HCT116 (cell line): ENCODE data around the gene EVL. TPM values are rescaled to one million over a fixed set of nuclear protein-coding genes. Genes with fewer than 3 reads are reported as not detected.

ENCODE experiments used
- ATAC-seq: fragments of 200-7000 bp; cut with Tn5 transposase; 2 replicates; pipeline ENCODE4 v1.9.1; 2020; ENCODE audit warnings: mild to moderate bottlenecking, moderate library complexity
- BruUV-seq: library from RNA; stranded (reverse); fragments of 400-500 nt; replicated peaks from 2 replicates; lab custom pipeline; 2021; lab: Mats Ljungman, UMichigan
- CTCF ChIA-PET: fragments of 300-600 bp; sonication (Branson Sonifier 250); formaldehyde crosslinking; loops from one replicate; lab custom pipeline; 2021; ENCODE audit warnings: antibody characterized with exemption; lab: Charles Lee
- POLR2A ChIA-PET: fragments of 300-600, 350-600 bp; sonication (Branson Sonifier 250); formaldehyde crosslinking; loops from one replicate; lab custom pipeline; 2021; ENCODE audit warnings: antibody characterized with exemption; lab: Charles Lee
- RAD21 ChIA-PET, 2 experiments: fragments of 300-600 bp; sonication (Branson Sonifier 250); formaldehyde crosslinking; loops; one replicate each; lab custom pipeline; 2023; ENCODE audit warnings: low total read pairs in 2 of 2; ENCODE audit not compliant: uncharacterized antibody in 2 of 2, unreplicated experiment in 2 of 2, low non-redundant PET in 1 of 2; lab: Charles Lee
- DNase-seq: peaks from one replicate; pipeline ENCODE4 v3.0.0-alpha.2; 2010; ENCODE audit warnings: low read depth, low spot score
- H2AFZ ChIP-seq: fragments of 200-600 bp; shearing (Covaris generic), sonication (generic); 2 replicates; pipeline ENCODE4 v1.6.1; 2017; ENCODE audit warnings: low read depth, mixed run types, mixed read lengths, antibody characterized with exemption, low read length; ENCODE audit not compliant: poor library complexity, severe bottlenecking
- H3K27ac ChIP-seq: 2 replicates; pipeline ENCODE4 v1.5.1; 2012; ENCODE audit warnings: low read depth, low read length
- H3K27me3 ChIP-seq: fragments of 200-600 bp; sonication (generic); 2 replicates; pipeline ENCODE4 v1.6.1; 2016; ENCODE audit warnings: mixed run types, low read length, mixed read lengths; ENCODE audit not compliant: insufficient read depth
- H3K36me3 ChIP-seq, 2 experiments: fragments of 200-500 bp in 1 of 2; fragments of 200-600 bp in 1 of 2; sonication (Bioruptor generic) in 1 of 2; sonication (generic) in 1 of 2; 2 replicates each; pipeline versions ENCODE4 v1.5.1 to v1.6.1; 2014 to 2016; ENCODE audit warnings: low read length in 2 of 2, inconsistent platforms in 1 of 2, mixed read lengths in 1 of 2, mixed run types in 1 of 2; ENCODE audit not compliant: insufficient read depth in 2 of 2, control insufficient read depth in 1 of 2
- H3K4me1 ChIP-seq, 2 experiments: fragments of 200-600 bp in 1 of 2; sonication (generic) in 1 of 2; 2 replicates each; pipeline versions ENCODE4 v1.5.1 to v1.6.1; 2012 to 2017; ENCODE audit warnings: low read length in 2 of 2, inconsistent platforms in 1 of 2, mild to moderate bottlenecking in 1 of 2, mixed read lengths in 1 of 2, mixed run types in 1 of 2, moderate library complexity in 1 of 2; ENCODE audit not compliant: insufficient read depth in 2 of 2, control insufficient read depth in 1 of 2
- H3K4me2 ChIP-seq: fragments of 200-600 bp; sonication (generic); 2 replicates; pipeline ENCODE4 v1.6.1; 2017; ENCODE audit warnings: mixed run types, low read length, mixed read lengths
- H3K4me3 ChIP-seq, 2 experiments: fragments of 200-600 bp in 1 of 2; sonication (generic) in 1 of 2; replicated peaks in 1 of 2; 2 replicates each; pipeline ENCODE4 v1.5.1; 2011 to 2016; ENCODE audit warnings: low read length in 2 of 2, control low read depth in 1 of 2, low read depth in 1 of 2, mild to moderate bottlenecking in 1 of 2, mixed read lengths in 1 of 2, mixed run types in 1 of 2
- H3K79me2 ChIP-seq: fragments of 200-600 bp; sonication (generic); 2 replicates; pipeline ENCODE4 v1.6.1; 2017; ENCODE audit warnings: mild to moderate bottlenecking, mixed run types, low read length, moderate library complexity, mixed read lengths; ENCODE audit not compliant: insufficient read depth
- H3K9ac ChIP-seq: fragments of 200-600 bp; sonication (generic); 2 replicates; pipeline ENCODE4 v1.6.1; 2016; ENCODE audit warnings: low read length, mixed read lengths
- H3K9me2 ChIP-seq: fragments of 200-600 bp; sonication (generic), shearing (Covaris generic); 2 replicates; pipeline ENCODE4 v1.6.1; 2017; ENCODE audit warnings: mixed run types, mild to moderate bottlenecking, moderate library complexity; ENCODE audit not compliant: insufficient read depth
- H3K9me3 ChIP-seq, 2 experiments: fragments of 200-500 bp in 1 of 2; fragments of 200-600 bp in 1 of 2; sonication (Bioruptor generic) in 1 of 2; sonication (generic) in 1 of 2; 2 replicates each; pipeline ENCODE4 v1.6.1; 2014 to 2017; ENCODE audit warnings: low read length in 2 of 2, mixed read lengths in 2 of 2, inconsistent platforms in 1 of 2, low read depth in 1 of 2, mild to moderate bottlenecking in 1 of 2, mixed run types in 1 of 2, moderate library complexity in 1 of 2; ENCODE audit not compliant: control insufficient read depth in 1 of 2, insufficient read depth in 1 of 2
- H4K20me1 ChIP-seq: fragments of 200-600 bp; sonication (generic), shearing (Covaris generic); 2 replicates; pipeline ENCODE4 v1.6.1; 2017; ENCODE audit warnings: mixed run types, mild to moderate bottlenecking, moderate library complexity; ENCODE audit not compliant: insufficient read depth
- ATF3 ChIP-seq: IDR thresholded peaks from 2 replicates; pipeline ENCODE4 v1.6.1; 2012
- CBX3 ChIP-seq: IDR thresholded peaks from 2 replicates; pipeline ENCODE4 v1.6.1; 2012; ENCODE audit warnings: low read depth
- CEBPB ChIP-seq: IDR thresholded peaks from 2 replicates; pipeline ENCODE4 v1.6.1; 2012; ENCODE audit warnings: low read depth
- CTCF ChIP-seq, 3 experiments: fragments of 200-600 bp in 1 of 3; sonication (generic) in 1 of 3; IDR thresholded peaks in 2 of 3; conservative IDR thresholded peaks in 1 of 3; 2 replicates each; pipeline ENCODE4 v1.5.1; 2012 to 2017; ENCODE audit warnings: low read depth in 2 of 3, low read length in 2 of 3, antibody characterized with exemption in 1 of 3, borderline replicate concordance in 1 of 3, control low read depth in 1 of 3, mild to moderate bottlenecking in 1 of 3, mixed read lengths in 1 of 3, mixed run types in 1 of 3, moderate library complexity in 1 of 3; ENCODE audit not compliant: insufficient read depth in 1 of 3
- ELF1 ChIP-seq: IDR thresholded peaks from 2 replicates; pipeline ENCODE4 v1.6.1; 2012; ENCODE audit warnings: low read depth, borderline replicate concordance
- EZH2phosphoT487 ChIP-seq: fragments of 200-600 bp; IDR thresholded peaks from 2 replicates; pipeline ENCODE4 v1.6.1; 2018; ENCODE audit warnings: antibody characterized with exemption, borderline replicate concordance
- FOSL1 ChIP-seq: IDR thresholded peaks from 2 replicates; pipeline ENCODE4 v1.6.1; 2012; ENCODE audit warnings: low read depth
- JUND ChIP-seq: IDR thresholded peaks from 2 replicates; pipeline ENCODE4 v1.6.1; 2012
- POLR2A ChIP-seq: IDR thresholded peaks from 2 replicates; pipeline ENCODE4 v1.7.0; 2011; ENCODE audit warnings: borderline replicate concordance; ENCODE audit not compliant: insufficient read depth, insufficient read length; ENCODE audit errors: extremely low read depth
- SIN3A ChIP-seq: IDR thresholded peaks from 2 replicates; pipeline ENCODE4 v1.6.1; 2012; ENCODE audit warnings: low read depth
- SRF ChIP-seq: IDR thresholded peaks from 2 replicates; pipeline ENCODE4 v1.6.1; 2012; ENCODE audit warnings: low read depth
- TCF7L2 ChIP-seq: IDR thresholded peaks from 2 replicates; pipeline ENCODE4 v1.7.0; 2011; ENCODE audit warnings: borderline replicate concordance, inconsistent platforms; ENCODE audit not compliant: insufficient read depth, insufficient read length; ENCODE audit errors: extremely low read depth
- YY1 ChIP-seq: IDR thresholded peaks from 2 replicates; pipeline ENCODE4 v1.6.1; 2011; ENCODE audit warnings: low read length, low read depth, moderate library complexity, mild to moderate bottlenecking; ENCODE audit not compliant: insufficient replicate concordance; ENCODE audit errors: extremely low read depth
- ZBTB33 ChIP-seq: IDR thresholded peaks from 2 replicates; pipeline ENCODE4 v1.6.1; 2011; ENCODE audit warnings: mild to moderate bottlenecking, low read length, moderate library complexity; ENCODE audit not compliant: insufficient replicate concordance; ENCODE audit errors: extremely low read depth
- ZFX ChIP-seq: fragments of 450-650 bp; IDR thresholded peaks from 2 replicates; pipeline ENCODE4 v1.6.1; 2017
- intact Hi-C: fragments of 100-400 bp; cut with micrococcal nuclease; formaldehyde crosslinking; loops from 2 replicates; pipeline ENCODE4 v1.10.0; 2022
- total RNA-seq: library from RNA; stranded (reverse); gene quantifications from one replicate; pipeline ENCODE4 v1.2.1, GENCODE V29; 2021; ENCODE audit not compliant: unreplicated experiment

Gene EVL
- total RNA-seq, 1 experiment from 2014 or later, result 19.9 TPM

- BruUV-seq, result no TSS peak
- no peak overlapping the region for H3K9ac ChIP-seq
- no peaks in the 10 kb centered on the region for H4K20me1 ChIP-seq
- intact Hi-C loops, result no loop called here
- no peaks in the 10 kb centered on the region for H3K9me3 ChIP-seq
- ChIA-PET RAD21 (no interaction called here), POLR2A (no interaction called here), CTCF (no interaction called here)
- H3K4me1 ChIP-seq, result no peaks in the 10 kb centered on the region
- no peak for DNase-seq
- no peak overlapping the region for H3K27ac ChIP-seq
- no peaks in the 10 kb centered on the region for H3K36me3 ChIP-seq
- H3K27me3 ChIP-seq, result no peaks in the 10 kb centered on the region
- no peak overlapping the region for H3K4me2 ChIP-seq
- H3K9me2 ChIP-seq, result no peaks in the 10 kb centered on the region
- H3K4me3 ChIP-seq, result no peak overlapping the region
- H2AFZ ChIP-seq, result no peak overlapping the region
- H3K79me2 ChIP-seq, result no peaks in the 10 kb centered on the region
- TF ChIP-seq EZH2phosphoT487, result no peak
- TF ChIP-seq SRF, result no peak
- TF ChIP-seq ATF3, result no peak
- TF ChIP-seq JUND, result no peak
- TF ChIP-seq SIN3A, result no peak
- TF ChIP-seq CEBPB, result no peak
- no peak for TF ChIP-seq TCF7L2
- no peak for TF ChIP-seq FOSL1
- TF ChIP-seq YY1, result no peak
- no peak for TF ChIP-seq CTCF (IDR thresholded peaks at IDR 0.05 in 2 of 3, conservative IDR thresholded peaks at IDR 0.05 in 1 of 3; ENCODE audit: borderline replicate concordance in 1 of 3, insufficient read depth in 1 of 3, low read depth in 2 of 3, low read length in 2 of 3)
- no peak for TF ChIP-seq ZBTB33
- TF ChIP-seq ZFX, result no peak
- no peak for TF ChIP-seq CBX3
- no peak for TF ChIP-seq POLR2A
- TF ChIP-seq ELF1, result no peak
- ATAC-seq, result no peak
Observed at GRCh38 chr14:100165831-100166440, 100.7 kb downstream of the EVL start.
